Omental fat pad (tissue), 4 donors: ENCODE data around the gene ANAPC2. TPM values are rescaled to one million over a fixed set of nuclear protein-coding genes. Genes with fewer than 3 reads are reported as not detected.

Source experiments
- ATAC-seq: fragments of 150-250 bp; one replicate; pipeline ENCODE4 v1.9.1; 2016; ENCODE audit warnings: mild to moderate bottlenecking, moderate library complexity; ENCODE audit not compliant: low FRiP score
- DNase-seq: peaks from one replicate; pipeline ENCODE4 v3.0.0-alpha.2; 2019; ENCODE audit warnings: low spot score
- total RNA-seq, 4 donors: library from RNA; depleted of rRNA; stranded (reverse); fragments of >200 nt; gene quantifications; one replicate each; pipeline ENCODE4 v1.1.0, GENCODE V29; 2016
- TF ChIP-seq, protein P1 (sequence below), 3 donors: fragments of 450-650 bp; IDR thresholded peaks; one replicate each; pipeline ENCODE4 v1.5.1; 2016 to 2017; ENCODE audit warnings: antibody characterized with exemption in 3 of 3, mild to moderate bottlenecking in 3 of 3, moderate library complexity in 2 of 3

Gene ANAPC2
- total RNA-seq, 4 donors from 2014 or later, result 17.4 to 38.8 (median 22.8) TPM

DNA sequence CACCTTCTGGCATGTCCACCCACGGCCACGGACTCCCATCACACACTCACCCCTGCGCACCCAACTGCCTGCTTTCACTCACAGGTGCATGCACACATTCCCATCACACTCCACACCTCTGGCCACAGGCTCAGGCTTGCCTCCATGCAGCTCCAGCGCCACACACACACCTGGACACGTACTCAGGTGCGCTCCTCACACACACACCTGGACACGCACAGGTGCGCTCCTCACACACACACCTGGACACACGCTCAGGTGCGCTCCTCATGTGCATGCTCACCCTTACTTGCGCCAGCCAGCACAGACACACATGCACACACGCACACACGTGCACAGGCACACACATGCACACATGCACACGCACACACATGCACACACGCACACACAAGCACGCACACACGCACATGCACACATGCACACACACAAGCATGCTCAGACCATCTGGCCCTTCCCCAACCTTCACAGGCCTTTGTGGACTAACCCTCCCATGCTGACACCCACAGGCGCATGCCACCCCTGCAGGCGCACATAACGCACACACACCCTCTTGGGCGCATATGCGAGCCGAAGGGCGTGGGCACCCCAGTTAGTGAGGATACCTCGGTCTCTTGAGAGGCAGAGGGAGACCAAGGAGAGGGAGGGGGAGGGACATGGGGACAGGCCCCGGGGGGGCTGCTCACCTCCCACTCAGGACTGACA is 41.1 kb downstream of the ANAPC2 start:
- TF ChIP-seq, protein P1, sequence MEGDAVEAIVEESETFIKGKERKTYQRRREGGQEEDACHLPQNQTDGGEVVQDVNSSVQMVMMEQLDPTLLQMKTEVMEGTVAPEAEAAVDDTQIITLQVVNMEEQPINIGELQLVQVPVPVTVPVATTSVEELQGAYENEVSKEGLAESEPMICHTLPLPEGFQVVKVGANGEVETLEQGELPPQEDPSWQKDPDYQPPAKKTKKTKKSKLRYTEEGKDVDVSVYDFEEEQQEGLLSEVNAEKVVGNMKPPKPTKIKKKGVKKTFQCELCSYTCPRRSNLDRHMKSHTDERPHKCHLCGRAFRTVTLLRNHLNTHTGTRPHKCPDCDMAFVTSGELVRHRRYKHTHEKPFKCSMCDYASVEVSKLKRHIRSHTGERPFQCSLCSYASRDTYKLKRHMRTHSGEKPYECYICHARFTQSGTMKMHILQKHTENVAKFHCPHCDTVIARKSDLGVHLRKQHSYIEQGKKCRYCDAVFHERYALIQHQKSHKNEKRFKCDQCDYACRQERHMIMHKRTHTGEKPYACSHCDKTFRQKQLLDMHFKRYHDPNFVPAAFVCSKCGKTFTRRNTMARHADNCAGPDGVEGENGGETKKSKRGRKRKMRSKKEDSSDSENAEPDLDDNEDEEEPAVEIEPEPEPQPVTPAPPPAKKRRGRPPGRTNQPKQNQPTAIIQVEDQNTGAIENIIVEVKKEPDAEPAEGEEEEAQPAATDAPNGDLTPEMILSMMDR (IDR thresholded peaks at IDR 0.05), result no peak
- ATAC-seq (no peak), DNase-seq (no peak)

DNA sequence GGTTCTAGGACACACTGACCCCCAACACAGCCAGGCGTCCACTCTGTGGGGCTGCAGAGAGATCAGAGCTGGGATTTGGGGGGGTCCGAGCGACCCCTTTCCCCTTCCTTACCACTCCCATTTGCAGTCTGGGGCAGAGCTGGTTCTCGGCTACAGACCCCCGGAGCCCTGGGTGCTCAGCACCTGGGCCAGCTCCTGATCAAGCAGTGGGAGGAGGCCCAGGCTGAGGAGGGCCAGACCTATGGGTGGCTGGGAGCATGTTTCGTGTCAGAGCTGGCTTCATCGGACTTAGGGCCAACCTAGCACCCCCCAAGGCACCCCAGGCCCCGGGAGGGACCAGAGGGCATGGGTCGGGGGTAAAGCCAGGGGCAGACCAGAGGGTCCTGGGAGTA is 41.8 kb downstream of the ANAPC2 start:
- ATAC-seq (no peak), DNase-seq (no peak)
- TF ChIP-seq, protein P1 (IDR thresholded peaks at IDR 0.05), result no peak

DNA sequence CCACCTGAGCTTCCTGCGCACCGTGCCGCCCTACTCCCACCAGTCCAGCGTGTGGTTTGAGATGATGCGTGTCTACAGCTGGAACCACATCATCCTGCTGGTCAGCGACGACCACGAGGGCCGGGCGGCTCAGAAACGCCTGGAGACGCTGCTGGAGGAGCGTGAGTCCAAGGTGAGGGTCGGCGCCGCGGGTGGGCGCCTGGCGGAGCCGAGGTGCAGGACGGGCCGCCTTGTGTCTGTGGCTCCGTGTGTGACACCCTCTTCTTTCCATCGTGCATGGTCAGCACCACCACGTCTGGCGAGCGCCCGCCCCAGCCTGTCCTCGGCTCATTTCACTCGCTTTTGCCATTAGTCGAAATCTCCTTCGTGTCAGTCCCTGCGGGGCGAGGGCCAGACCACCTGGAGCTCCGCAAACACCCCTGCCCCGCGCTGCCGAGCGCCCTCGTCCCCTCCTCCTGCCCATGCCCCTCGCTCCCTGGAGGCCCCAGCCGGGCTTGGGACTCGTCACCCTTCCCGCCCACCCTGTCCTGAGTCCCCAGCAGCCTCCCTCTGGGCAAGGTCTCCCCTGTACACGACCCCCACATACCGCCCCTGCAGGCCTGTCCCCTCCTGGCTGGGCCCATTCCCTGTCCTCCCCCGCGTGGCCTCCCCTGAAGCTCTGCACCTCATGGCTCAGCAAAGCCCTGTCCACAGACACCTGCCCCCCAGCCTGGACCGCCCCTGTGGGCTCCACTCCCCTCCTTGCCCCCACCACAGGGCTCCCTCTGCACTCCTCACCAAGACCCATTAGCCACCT is 42.4 kb downstream of the ANAPC2 start:
- DNase-seq (no peak), ATAC-seq (no peak)
- TF ChIP-seq, protein P1 (IDR thresholded peaks at IDR 0.05), result no peak

DNA sequence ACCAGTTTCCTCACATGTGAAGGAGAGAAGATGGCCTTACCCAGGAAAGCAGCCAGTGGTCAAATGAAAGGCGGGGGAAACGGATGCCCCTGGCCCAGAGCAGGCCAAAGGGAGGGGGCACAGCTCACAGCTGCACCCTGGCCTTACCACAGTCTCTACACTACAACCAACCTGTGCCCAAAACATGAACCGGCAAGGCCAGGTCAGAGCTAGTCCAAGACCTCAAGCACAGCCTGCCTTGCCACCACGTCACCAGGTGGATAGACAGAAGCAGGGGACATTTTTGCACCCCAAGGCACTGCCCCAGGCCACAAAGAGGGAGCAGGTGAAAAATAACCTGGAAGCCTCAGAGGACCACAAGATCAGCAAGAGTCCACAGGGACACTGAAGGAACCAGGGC is 44.9 kb downstream of the ANAPC2 start:
- ATAC-seq (no peak), DNase-seq (no peak)
- TF ChIP-seq, protein P1 (IDR thresholded peaks at IDR 0.05), result no peak

DNA sequence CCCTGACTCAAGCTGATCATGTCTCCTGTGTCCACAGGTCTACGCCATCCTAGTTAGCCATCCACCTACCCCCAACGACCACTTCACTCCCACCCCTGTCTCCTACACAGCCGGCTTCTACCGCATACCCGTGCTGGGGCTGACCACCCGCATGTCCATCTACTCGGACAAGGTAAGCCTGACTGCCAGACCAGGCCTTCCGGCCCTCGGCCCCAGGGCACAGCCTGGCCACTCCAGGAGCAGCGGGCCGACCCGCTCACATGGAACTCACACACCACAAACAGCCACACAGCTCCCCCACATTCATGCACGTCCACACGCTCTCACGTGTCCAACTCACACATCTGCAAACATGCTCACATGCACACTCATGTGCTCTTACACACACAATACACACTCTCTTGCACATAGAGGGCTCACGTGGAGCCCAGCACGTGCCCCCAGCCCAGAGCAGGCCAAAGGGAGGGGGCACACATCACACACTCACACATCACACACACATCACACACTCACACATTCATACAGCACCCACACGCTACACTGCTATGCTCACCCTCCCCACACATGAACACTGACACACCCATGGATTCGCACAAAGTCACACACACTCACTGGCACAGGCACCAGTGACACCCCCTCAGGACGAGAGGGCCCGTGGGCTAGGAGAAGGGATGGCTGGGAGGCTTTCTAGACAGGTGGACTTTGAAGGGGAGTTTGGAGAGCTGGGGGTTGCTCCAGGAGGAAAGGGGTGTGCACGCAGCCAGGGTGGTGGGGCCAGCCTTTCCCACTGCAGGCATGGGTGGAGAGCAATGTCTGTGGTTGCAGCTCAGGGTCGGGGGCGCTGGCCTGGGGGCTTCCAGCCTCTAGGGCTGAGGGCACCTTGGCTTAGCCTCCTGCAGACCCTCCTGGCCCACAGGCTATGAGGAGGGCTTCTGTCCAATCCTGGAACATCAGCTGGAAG is 46.1 kb downstream of the ANAPC2 start:
- DNase-seq (no peak), ATAC-seq (no peak)
- TF ChIP-seq, protein P1 (IDR thresholded peaks at IDR 0.05), result no peak

DNA sequence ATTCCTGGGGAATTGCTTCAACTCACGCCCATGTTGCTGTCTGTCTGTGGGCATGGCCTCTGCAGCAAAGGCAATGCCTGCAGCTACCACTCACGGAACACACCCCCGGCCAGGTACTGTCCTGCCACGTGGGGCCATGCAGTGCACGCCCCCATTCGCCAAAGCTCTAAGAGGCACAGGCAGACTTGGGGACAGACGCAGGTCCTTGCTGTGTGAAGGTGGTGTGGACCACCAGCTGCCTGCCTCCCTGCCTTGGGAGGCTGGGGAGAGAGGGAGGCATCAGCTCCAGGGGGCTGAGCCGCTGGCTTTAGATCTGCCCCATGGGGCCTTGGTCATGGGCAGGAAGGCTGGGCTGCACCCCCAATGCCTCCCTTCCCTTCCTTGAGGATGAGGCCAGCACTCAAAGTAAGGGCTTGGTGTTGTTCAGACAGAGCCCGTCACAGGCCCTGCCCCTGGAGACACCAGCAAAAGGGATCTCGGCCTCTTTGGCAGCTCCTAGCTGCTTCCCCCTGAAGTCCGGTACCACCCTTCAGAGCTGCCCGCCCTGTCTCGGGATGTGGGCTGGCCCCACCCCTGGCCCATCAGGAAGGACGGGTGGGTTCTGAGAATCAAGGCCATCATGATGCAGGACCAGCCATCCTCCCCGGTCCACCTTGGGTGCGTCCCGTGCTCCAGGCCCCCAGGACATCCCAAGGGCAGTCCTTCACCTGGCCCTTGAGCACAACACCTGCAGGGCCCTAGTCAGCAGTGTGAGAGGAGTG is 47.1 kb downstream of the ANAPC2 start:
- no peak for DNase-seq
- TF ChIP-seq, protein P1 (IDR thresholded peaks at IDR 0.05), result no peak
- ATAC-seq, result no peak
